Measurements from ENCODE around the gene BOLA2B.
"Not testable (repeated sequence)": the region's sequence is repeated elsewhere in the genome, so short reads cannot be mapped to it uniquely, and the experiment has no call there.

Gene BOLA2B

DNA sequence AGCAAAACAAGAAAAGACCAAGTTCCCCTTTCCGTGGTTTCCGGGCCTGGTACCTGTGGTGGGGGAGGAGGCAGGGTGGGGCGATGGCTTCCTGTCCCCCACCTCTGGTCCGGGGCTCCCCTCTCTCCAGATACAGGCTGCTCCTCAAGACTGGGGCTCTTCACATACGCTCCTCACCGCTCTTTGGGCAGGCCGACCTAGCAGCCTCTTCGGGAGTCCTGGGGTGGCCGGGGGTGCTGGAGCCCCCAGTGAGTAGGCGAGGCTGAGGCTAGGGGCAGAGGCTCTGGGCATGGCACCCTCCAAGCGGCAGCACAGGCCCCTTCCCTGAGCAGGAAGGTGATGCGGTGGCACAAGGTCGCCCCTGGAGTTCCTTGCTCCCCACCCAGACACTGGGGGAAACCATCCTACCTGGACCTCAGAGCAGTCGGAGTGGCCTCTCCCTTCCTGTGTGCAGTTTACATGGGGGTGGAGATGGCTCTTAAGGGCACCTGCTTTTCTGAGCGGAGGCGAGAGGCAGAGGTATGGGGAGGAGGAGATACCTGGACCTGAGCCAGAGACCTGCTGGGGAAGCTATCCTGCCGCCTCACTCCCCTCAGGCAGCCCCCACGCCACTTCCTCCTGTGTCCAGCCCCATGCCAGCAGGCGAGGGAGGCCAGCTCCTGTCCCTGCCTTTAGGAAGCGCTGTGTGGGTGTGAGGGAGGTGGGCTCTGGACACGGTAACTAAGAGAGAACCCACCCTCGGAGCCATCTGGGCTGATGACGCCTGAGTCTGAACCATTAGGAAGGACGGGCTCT is 9.2 kb downstream of the BOLA2B start:
- DNase-seq, result peak in 1 of 2 donors; percentile 29

DNA sequence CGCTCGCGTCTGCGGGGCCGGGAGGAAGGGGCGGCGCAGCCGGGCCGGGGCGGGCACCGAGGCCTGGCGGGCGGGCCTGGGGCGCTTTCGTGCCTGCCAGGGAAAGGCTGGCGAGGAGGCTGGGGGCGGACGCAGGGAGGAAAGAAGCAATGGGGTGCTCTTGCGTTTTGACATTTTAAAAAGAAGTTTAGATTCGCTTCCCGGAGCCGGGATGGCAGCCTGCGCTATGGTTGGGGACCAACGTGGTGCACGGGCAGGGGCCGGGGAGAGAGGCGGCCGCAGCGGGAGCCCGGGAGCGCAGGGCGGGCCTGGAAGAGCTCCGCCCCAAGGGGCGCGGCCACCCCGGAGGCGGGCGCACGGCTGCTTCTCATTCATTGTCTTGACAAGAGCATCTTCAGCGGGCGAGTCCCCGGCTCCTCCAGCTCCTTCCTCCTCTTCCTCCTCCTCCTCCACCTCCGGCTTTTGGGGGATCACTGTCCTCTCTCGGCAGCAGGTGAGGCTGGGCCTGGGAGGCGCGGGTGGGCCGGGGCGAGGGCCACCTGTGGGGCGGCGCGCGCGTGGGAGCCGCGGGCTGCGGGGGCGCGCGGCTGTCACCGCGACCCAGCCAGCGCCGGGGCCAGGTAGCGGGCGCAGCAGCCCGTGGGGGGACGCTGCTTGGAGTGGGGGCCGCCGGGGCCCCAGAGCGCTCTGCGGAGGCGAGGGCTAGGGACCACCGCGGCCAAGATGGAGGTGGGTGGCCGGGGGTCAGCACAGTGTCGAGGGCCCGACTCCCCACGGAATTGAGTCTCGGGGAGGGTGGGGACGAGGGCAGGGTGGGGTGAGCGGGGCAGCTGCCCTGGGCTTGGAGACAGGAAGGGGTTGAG is 10.0 kb downstream of the BOLA2B start, which contains the start of gene CORO1A:
TSS of gene CORO1A (plus strand) at position 370 of the 863 bp plus-strand sequence. CDS start 1,608 bp downstream, outside the sequence.
- DNase-seq, result peak; percentile 68 to 79

DNA sequence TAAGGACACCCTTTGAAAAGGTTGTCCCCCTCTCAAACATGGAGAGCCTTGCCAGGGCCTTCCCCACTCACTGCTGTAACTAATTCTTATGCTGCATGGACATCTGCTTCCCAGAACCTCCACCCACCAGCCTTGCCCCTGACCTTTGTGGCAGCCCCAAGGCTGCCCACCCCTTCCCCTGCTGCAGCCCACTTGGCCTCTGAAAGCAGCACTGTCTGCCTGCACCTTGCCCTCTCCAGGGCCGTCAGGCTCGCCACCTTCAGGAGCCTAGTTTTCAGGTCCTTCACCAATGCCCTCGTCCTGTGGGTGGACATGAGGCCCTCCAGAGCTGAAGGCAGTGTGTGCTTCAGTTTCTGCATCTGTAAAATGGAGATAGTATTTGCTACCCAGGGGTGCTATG is 12.7 kb downstream of the BOLA2B start:
- no peak for DNase-seq

DNA sequence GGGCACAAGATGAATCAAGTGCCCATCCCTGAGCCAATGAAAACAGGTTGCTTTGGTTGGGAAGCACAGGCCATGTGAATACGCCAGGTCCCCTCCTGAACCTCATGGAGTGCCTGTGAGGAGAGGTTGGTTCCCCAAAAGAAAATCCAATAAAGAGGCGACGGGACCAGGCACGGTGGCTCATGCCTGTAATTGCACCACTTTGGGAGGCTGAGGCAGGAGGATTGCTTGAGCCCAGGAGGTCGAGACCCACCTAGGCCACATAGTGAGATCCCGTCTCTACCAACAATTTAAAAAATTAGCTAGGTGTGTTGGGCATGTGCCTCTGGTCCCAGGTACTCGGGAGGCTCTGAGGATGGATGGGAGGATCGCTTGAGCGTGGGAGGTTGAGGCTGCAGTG is 13.5 kb downstream of the BOLA2B start:
- no peak for DNase-seq

DNA sequence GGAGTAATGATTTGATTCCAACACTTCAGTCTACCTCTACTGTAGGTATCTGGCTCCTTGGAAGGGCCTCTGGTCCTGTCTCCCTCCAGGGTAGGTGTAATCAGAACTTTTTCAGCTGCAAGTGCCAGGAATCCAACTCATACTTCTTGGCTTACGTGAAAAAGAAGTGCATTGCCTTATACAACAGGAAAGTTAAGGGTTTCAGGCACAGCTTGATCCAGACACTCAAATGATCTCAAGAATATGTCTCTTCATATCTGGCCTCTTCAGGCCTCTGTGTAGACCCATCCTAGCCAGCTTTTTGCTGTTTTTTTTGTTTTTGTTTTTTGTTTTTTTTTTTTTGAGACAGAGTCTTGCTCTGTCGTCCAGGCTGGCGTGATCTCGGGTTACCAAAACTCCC is 14.3 kb downstream of the BOLA2B start:
- no peak for DNase-seq

DNA sequence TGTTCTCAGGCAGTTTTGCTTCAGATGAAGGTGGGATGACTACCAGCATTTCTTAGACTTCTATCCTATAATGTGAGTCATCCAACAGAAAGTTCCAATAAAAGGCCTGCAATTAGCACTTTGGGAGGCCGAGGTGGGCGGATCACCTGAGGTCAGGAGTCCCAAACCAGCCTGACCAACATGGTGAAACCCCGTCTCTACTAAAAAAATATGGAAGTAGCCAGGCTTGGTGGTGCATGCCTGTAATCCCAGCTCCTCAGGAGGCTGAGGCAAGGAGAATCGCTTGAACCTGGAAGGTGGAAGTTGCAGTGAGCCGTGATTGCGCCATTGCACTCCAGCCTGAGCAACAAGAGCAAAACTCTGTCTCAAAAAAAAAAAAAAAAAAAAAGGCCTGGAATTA is 16.6 kb downstream of the BOLA2B start:
- not testable (repeated sequence) for DNase-seq

DNA sequence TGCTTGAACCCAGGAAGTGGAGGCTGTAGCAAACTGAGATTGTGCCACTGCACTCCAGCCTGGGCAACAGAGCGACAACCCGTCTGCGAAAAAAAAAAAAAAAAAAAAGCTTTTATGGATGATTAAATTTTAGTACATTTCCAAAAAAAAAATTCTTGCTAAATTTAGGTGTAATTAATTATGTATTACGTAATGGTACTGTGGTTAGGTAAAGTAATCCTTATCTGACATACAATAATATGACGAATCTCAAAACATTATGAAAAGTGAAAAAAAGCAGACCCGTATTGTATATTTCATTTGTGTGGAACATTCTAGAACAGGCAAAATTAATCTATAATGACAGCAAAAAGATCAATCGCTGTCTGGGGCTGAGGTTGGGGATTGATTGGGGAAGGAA is 20.4 kb downstream of the BOLA2B start:
- no peak for DNase-seq

DNA sequence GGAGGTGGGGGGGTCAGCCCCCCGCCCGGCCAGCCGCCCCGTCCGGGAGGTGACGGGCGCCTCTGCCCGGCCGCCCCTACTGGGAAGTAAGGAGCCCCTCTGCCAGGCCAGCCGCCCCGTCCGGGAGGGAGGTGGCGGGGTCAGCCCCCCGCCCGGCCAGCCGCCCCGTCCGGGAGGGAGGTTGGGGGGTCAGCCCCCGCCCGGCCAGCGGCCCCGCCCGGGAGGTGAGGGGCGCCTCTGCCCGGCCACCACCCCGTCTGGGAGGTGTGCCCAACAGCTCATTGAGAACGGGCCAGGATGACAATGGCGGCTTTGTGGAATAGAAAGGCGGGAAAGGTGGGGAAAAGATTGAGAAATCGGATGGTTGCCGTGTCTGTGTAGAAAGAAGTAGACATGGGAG is 23.3 kb downstream of the BOLA2B start:
- DNase-seq, result not testable (repeated sequence)

DNA sequence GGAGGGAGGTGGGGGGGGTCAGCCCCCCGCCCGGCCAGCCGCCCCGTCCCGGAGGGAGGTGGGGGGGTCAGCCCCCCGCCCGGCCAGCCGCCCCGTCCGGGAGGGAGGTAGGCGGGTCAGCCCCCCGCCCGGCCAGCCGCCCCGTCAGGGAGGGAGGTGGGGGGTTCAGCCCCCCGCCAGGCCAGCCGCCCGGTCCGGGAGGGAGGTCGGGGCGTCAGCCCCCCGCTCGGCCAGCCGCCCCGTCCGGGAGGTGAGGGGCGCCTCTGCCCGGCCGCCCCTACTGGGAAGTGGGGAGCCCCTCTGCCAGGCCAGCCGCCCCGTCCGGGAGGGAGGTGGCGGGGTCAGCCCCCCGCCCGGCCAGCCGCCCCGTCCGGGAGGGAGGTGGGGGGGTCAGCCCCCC is 24.1 kb downstream of the BOLA2B start:
- not testable (repeated sequence) for DNase-seq

DNA sequence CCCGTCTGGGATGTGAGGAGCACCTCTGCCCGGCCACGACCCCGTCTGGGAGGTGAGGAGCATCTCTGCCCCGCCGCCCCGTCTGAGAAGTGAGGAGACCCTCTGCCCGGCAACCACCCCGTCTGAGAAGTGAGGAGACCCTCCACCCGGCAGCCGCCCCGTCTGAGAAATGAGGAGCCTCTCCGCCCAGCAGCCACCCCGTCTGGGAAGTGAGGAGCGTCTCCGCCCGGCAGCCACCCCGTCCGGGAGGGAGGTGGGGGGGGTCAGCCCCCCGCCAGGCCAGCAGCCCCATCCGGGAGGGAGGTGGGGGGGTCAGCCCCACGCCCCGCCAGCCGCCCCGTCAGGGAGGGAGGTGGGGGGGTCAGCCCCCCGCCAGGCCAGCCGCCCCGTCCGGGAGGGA is 24.7 kb downstream of the BOLA2B start:
- DNase-seq, result not testable (repeated sequence)

DNA sequence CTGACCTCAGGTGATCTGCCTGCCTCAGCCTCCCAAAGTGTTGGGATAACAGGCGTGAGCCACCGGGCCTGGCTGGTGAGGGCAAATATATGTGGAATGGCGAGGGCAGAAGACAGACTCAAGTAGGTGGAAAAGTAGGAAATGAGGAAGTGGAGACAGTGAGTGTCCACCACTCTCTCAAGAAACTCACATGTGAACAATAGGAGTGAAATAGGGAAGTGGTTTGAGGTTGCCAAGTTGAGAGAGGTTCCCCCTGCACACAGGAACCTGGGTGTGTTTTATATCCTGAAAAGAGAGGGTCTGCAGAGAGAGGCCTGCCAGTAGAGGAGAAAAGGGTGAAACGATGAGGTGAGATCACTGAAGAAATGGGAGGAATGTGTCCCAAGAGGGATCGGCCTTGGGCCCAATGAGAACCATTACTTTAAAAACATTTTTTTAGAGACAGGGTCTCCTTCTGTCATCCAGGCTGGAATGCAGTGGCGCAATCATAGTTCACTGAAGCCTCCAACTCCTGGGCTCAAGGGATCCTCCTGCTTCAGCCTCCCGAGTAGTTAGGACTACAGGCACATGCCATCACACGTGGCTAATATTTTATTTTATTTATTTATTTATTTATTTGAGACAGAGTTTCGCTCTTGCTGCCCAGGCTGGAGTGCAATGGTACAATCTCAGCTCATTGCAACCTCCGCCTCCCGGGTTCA is 27.1 kb downstream of the BOLA2B start:
- DNase-seq, result peak in 1 of 2 donors; percentile 29

DNA sequence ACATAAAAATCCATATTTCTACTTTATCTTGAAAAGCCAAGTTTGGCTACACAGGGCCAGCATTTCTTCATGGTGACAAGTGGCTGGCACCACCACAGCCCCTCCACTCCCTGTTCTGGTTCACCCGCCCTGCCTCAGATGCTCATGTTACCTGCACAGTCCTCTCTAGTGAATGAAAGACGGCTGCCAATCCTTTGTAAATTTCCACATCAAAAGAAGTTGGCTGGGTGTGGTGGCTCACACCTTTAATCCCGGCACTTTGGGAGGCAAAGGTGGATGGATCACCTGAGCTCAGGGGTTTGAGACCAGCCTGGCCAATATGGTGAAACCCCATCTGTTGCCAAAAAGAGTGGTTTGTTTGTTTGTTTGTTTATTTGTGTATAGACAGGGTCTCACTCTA is 29.9 kb downstream of the BOLA2B start:
- no peak for DNase-seq

DNA sequence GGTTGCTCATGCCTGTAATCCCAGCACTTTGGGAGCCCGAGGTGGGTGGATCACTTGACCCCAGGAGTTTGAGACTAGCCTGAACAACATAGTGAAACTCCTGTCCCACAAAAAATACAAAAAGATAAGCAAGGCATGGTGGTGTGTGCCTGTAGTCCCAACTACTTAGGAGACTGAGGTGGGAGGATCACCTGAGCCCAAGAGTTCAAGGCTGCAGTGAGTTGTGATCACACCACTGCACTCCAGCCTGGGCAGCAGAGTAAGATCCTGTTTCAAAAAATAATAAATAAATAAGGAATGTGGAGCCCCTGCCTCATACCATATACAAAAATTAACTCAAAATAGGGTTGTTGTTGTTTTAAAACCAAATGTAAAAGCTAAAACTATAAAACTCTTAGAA is 36.3 kb downstream of the BOLA2B start:
- DNase-seq, result no peak

DNA sequence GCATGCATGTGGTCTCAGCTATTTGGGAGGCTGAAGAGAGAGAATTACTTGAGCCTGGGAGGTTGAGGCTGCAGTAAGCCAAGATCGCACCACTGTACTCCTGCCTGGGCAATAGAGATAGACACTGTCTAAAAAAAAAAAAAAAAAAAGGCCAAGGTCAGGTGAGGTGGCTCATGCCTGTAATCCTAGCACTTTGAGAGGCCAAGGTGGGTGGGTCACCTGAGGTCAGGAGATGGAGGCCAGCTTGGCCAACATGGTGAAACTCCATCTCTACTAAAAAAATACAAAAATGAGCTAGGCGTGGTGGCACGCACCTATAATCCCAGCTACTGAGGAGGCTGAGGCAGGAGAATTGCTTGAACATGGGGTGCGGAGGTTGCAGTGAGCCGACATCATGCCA is 38.3 kb downstream of the BOLA2B start:
- no peak for DNase-seq

DNA sequence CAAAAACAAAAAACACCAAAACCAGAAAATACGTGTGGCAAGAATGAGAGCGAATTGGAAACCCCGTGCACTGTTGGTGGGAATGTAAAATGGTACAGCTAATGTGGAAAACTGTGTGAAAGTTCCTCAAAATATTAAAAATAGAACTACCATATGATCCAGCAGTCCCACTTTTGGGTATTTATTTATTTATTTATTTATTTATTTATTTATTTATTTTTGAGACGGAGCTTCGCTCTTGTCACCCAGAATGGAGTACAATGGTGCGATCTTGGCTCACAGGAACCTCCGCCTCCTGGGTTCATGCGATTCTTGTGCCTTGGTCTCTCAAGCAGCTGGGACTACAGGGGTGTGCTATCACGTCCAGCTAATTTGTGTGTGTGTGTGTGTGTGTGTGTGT is 40.9 kb downstream of the BOLA2B start:
- DNase-seq, result no peak

DNA sequence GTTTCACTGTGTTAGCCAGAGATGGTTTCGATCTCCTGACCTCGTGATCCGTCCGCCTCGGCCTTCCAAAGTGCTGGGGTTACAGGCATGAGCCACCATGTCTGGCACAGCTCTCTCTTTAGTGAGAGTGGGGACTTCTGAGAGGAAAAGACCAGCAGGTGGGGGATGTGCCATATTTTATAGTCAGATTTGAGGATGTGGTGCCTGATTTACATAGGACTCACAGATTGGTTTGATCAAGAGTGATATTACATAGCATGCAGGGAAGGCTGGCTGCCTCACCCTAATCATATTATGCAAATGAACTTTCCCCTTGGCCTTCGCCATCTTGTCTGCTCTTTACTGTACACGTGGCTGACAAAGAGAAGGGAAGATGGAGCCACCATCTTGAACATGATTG is 42.4 kb downstream of the BOLA2B start:
- DNase-seq, result no peak

DNA sequence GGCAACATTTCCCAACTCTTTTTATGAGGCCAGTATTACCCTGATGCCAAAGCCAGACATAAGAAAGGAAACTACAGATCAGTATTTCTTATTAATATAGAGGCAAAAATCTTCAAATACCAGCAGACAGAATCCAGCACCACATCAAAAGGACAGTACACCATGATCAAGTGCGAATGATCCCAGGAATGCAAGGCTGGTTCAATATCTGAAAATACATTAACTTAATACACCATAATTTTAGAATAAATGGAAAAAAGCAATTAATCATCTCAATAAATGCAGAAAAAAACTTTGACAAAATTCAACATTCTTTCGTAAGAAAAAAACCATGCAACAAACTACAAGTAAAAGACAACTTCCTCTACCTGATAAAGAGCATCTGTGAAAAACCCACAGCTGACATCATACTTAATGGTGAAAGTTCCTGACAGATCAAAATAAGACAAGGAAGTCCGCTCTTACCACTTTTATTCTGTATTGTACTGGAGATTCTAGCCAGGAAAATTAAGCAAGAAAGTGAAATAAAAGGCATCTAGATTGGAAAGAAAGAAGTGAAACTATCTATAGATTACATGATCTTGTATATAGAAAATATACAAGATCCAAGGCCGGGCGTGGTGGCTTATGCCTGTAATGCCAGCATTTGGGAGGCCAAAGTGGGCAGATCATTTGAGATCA is 44.1 kb downstream of the BOLA2B start:
- no peak for DNase-seq

DNA sequence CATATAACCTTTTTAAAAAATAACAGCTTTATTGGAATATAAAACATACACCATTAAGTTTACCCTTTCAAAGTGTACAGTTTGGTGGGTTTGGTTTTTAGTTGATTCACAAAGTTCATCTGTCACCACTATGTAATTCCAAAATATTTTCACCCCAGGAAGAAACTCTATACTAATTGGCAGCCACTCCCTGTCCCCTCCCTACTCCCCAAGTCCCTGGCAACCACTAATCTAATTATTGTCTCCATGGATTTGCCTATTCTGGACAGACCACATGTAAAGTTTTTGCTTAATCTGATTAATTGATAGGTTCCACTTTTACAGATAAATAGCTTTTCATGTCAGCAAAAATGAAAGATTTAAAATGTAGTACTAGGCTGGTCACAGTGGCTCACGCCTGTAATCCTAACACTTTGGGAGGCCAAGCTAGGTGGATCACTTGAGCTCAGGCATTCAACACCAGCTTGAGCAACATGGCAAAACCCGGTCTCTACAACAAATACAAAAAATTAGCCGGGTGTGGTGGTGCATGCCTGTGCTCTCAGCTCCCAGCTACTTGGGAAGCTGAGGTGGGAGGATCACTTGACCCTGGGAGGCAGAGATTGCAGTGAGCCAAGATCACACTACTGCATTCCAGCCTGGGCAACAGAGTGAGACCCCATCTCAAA is 45.5 kb downstream of the BOLA2B start:
- no peak for DNase-seq

DNA sequence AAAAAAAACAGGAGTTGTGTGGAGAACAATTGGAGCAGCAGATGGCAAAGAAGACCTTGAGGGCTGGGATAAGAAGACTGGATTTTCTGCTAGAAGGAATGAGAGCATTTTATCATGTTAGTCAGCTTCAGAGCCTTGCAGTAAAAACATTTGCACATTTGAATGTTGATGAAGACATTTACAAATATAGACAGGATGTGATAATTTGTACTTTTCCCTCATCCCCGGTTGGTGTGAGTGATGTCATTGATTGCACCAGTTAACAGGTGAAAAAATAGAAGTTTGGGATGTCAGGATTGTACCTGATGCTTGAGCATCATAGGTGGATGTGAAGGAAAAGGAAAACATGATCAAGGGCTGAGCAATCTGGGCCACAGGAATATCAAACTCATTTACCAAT is 47.8 kb downstream of the BOLA2B start:
- no peak for DNase-seq

DNA sequence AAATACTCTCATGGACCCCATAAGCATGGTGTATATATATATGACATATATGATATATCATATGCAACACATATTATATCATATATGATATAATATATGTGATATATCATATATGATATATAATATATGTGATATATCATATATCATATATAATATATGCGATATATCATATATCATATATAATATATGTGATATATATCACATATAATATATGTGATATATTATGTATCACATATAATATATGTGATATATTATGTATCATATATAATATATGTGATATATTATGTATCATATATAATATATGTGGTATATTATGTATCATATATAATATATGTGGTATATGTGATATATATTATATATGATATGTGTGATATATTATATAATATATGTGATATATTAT is 48.5 kb downstream of the BOLA2B start:
- DNase-seq, result no peak

DNA sequence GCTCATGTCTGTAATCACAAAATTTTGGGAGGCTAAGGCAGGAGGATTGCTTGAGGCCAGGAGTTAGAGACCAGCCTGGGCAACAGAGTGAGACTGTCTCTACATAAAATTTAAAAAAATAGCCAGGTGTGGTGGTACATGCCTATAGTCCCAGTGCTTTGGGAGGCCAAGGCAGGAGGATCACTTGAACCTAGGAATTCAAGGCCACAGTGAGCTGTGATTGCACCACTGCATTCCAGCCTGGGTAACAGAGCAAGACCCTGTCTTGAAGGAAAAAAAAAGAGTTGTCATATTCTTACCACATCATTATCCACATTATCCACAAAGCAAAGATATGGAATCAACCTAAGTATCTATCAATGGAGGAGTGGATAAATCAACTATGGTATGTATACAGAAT is 49.4 kb downstream of the BOLA2B start:
- DNase-seq, result no peak

DNA sequence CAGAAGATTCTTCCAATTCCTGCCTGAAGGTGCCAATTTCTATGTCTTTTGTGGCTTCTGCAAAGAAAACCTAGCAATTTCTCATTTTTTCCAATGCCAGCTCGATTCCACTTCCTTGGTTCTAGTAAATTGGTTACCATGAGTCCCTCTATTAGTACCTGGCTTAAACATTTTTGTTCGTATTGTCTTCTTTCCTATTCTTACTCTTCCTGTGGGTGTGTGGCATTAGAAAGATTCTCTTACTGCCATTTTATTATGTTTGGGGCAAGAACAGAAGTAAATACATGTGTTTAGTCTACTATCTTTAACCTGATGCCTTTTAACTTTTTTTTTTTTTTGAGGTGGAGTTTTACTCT is 50.1 kb downstream of the BOLA2B start:
- DNase-seq, result no peak
